Common myeloid progenitor, CD34-positive (primary cell): Measurements from ENCODE around the gene SCUBE2.
"Not testable (repeated sequence)": the region's sequence is repeated elsewhere in the genome, so short reads cannot be mapped to it uniquely, and the experiment has no call there.

Source experiments
- CTCF ChIA-PET: fragments of 350-600 bp; sonication (Branson Sonifier 250); formaldehyde crosslinking; loops from one replicate; lab custom pipeline; 2021; ENCODE audit warnings: antibody characterized with exemption; lab: Charles Lee
- POLR2A ChIA-PET: fragments of 350-600 bp; sonication (Branson Sonifier 250); formaldehyde crosslinking; loops from one replicate; lab custom pipeline; 2021; ENCODE audit warnings: antibody characterized with exemption; lab: Charles Lee
- DNase-seq, 3 donors: peaks; one replicate each; pipeline versions ENCODE4 v3.0.0 to v3.0.0-alpha.2; 2013
- H3K27ac ChIP-seq, 2 experiments: 1 replicate in 1 of 2; 2 replicates in 1 of 2; pipeline ENCODE4 v1.7.0; 2013; ENCODE audit warnings: inconsistent platforms in 2 of 2, low read length in 2 of 2, mild to moderate bottlenecking in 2 of 2, low read depth in 1 of 2, moderate library complexity in 1 of 2; ENCODE audit not compliant: severe bottlenecking in 2 of 2, insufficient read depth in 1 of 2, poor library complexity in 1 of 2
- H3K27me3 ChIP-seq, 5 experiments: replicated peaks in 2 of 5; 1 replicate in 3 of 5; 2 replicates in 2 of 5; pipeline versions ENCODE4 v1.6.1 to v1.7.0; 2013; ENCODE audit warnings: low read length in 4 of 5, mild to moderate bottlenecking in 2 of 5, moderate library complexity in 2 of 5, inconsistent platforms in 1 of 5; ENCODE audit not compliant: insufficient read depth in 5 of 5, control insufficient read depth in 4 of 5
- H3K36me3 ChIP-seq, 4 experiments: 1 replicate in 2 of 4; 2 replicates in 2 of 4; pipeline versions ENCODE4 v1.6.1 to v1.7.0; 2013; ENCODE audit warnings: low read length in 3 of 4, control low read depth in 1 of 4, mild to moderate bottlenecking in 1 of 4; ENCODE audit not compliant: control insufficient read depth in 4 of 4, insufficient read depth in 4 of 4
- H3K4me1 ChIP-seq, 4 experiments: 1 replicate in 3 of 4; 2 replicates in 1 of 4; pipeline versions ENCODE4 v1.6.1 to v1.7.1; 2013; ENCODE audit warnings: low read length in 3 of 4, mild to moderate bottlenecking in 3 of 4, control low read depth in 1 of 4, inconsistent platforms in 1 of 4, moderate library complexity in 1 of 4; ENCODE audit not compliant: control insufficient read depth in 4 of 4, insufficient read depth in 4 of 4; ENCODE audit errors: control extremely low read depth in 1 of 4
- H3K4me3 ChIP-seq, 7 experiments: 1 replicate in 4 of 7; 2 replicates in 3 of 7; pipeline versions ENCODE4 v1.5.1 to v1.7.0; 2013; ENCODE audit warnings: mild to moderate bottlenecking in 7 of 7, low read length in 6 of 7, moderate library complexity in 6 of 7, inconsistent platforms in 2 of 7, low read depth in 2 of 7, control low read depth in 1 of 7; ENCODE audit not compliant: insufficient read depth in 4 of 7, control insufficient read depth in 1 of 7; ENCODE audit errors: extremely low read depth in 1 of 7
- H3K9me3 ChIP-seq, 5 experiments: 1 replicate in 4 of 5; 2 replicates in 1 of 5; pipeline versions ENCODE4 v1.6.1 to v1.7.1; 2013; ENCODE audit warnings: low read length in 4 of 5, mild to moderate bottlenecking in 2 of 5, inconsistent platforms in 1 of 5, low read depth in 1 of 5, moderate library complexity in 1 of 5; ENCODE audit not compliant: control insufficient read depth in 4 of 5, insufficient read depth in 2 of 5; ENCODE audit errors: control extremely low read depth in 1 of 5
- WGBS: methylation state at CpG from one replicate; pipeline ENCODE4 v1.1.5; 2013; ENCODE audit not compliant: insufficient coverage; 5-methylcytosine and 5-hydroxymethylcytosine counted together

Gene SCUBE2

DNA sequence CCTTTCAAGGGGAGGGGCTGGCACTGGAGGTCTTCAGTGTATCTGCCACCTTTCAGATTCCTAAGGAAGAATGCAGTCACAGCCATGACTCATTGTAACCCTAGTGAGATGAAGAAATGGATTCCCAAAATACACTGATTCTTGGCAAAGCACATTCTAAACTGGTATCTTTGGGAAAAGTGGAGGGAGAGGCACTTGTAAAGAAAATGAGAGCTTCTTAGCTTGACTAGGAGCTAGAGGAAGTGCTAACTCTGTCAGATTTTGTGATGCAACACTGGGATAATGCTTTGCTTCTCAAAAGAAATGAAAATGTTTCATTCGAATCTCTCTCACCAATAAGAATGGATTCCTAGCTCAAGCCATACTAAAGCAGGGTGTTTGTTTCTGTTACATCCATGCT, 101.9 kb downstream of the SCUBE2 start:
- CTCF ChIA-PET, result no interaction called here
- POLR2A ChIA-PET, result no interaction called here
- no peak for DNase-seq

DNA sequence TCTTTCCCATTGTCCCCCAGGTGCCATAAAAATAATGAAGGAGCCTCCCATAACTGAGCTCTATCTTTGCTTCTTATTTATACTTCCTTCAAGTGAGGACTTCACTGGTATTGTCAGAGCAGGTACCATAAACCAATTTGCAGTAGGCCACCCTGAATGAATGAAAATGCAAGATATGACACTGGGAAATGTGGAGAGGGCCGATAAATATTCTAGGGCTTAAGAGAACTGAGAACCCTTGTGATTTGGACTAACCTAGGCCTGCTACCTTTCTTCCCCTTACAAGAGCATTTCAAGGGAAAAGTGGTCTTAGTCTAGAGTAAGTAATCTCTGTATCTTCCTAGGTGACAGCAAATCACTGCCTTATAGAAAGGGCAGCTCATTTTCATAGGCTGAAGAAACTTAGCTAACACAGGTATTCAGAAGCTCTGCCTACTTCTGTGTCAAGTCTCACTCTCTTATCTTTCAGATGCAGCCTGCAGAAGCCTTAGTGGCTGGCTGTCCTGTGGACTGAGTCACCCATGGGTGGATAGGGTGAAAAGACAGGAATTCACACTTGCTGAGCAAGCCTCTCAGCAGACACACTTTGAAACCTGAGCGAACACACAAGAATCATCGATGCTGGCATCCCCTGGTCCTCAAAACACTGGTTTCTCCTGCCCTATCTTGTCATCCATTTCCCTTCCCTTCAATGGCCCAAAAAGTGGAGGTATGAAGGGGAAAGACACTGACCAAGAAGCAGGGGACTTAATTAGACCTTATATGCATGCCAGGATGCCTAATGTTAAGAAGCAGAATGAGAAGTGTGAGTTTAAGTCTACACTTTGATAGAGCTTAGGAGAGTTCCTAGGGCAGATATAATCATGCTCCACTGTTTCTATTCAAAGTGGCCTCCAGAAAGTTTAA, 102.8 kb downstream of the SCUBE2 start:
- WGBS, result 100% methylated on average over 2 of the region's 3 CpGs
- ChIA-PET CTCF (interaction anchor here (0.6 to 0.8 kb wide), 3 partner anchors 27 to 54 kb away, joined by 3 read pairs; no protein-coding TSS in a partner anchor), POLR2A (interaction anchor here (0.6 kb wide), 1 partner anchor 13 kb away, joined by 4 read pairs; no protein-coding TSS in a partner anchor)
- peaks cover 0 to 10% (median 0%) of the 10 kb centered on the region in 4 experiments for H3K4me1 ChIP-seq
- no peak overlapping the region for H3K4me3 ChIP-seq
- H3K27me3 ChIP-seq, result no peaks in the 10 kb centered on the region
- no peak overlapping the region for H3K27ac ChIP-seq
- no peaks in the 10 kb centered on the region for H3K9me3 ChIP-seq
- DNase-seq, result peak in 2 of 3 donors; percentile 22 to 58
- H3K36me3 ChIP-seq, result no peaks in the 10 kb centered on the region

More for the DNA sequence above, 101.9 kb downstream of the SCUBE2 start:
- Histone ChIP-seq H3K4me3 (no peak overlapping the region), H3K4me1 (peaks cover 0 to 10% (median 0%) of the 10 kb centered on the region in 4 experiments), H3K9me3 (no peaks in the 10 kb centered on the region), H3K36me3 (no peaks in the 10 kb centered on the region), H3K27me3 (peaks cover 0 to 3% (median 0%) of the 10 kb centered on the region in 5 experiments), H3K27ac (no peak overlapping the region)
- 80% methylated on average over 1 of the region's 1 CpG for WGBS

DNA sequence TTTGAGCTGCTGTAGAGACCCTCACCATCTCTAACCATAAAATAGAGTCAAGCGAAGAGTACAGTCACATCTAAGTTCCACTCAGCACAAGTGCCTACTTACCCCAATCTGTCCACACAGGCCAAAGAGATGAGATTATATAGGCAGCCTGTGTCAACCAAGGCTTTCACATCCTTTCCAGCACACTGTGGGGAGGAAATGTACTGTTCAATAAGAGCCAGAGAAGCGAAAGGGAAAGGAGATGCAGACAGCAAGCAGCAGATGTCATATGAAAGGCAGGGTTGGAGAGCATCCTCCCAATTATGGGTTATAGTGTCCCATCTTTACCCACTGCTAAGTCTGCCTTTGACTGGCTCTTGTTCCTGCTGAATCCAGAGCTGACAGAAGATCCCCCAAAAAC, 104.0 kb downstream of the SCUBE2 start:
- 100% methylated on average over 2 of the region's 2 CpGs for WGBS

DNA sequence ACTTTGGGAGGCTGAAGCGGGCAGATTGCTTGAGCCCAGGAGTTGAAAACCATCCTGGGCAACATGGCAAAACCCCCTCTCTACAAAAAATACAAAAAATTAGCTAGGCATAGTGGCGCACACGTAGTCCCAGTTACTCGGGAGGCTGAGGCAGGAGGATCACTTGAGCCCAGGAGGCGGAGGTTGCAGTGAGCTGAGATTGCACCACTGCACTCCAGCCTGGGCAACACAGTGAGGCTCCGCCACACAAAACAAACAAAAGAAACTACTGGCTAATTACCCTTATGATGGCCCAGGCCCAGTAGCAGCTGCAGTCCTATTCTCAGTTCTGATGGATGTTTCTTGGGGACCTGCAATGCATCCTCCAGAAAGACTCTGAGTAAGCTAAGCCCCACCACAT, 104.6 kb downstream of the SCUBE2 start:
- DNase-seq, H3K36me3 ChIP-seq, POLR2A ChIA-PET, H3K4me3 ChIP-seq, H3K9me3 ChIP-seq, H3K4me1 ChIP-seq, H3K27ac ChIP-seq, H3K27me3 ChIP-seq: not testable (repeated sequence)
- WGBS, result 97% methylated on average over 6 of the region's 6 CpGs
- CTCF ChIA-PET, result interaction anchor here (0.9 to 1.6 kb wide), 3 partner anchors 8 to 19 kb away, joined by 3 to 5 read pairs (median 3); no protein-coding TSS in a partner anchor

More for the DNA sequence above, 104.0 kb downstream of the SCUBE2 start:
- H3K27ac ChIP-seq, result no peak overlapping the region
- no peaks in the 10 kb centered on the region for H3K27me3 ChIP-seq
- no peak overlapping the region for H3K4me3 ChIP-seq
- CTCF ChIA-PET, result interaction anchor here (0.9 to 1.6 kb wide), 3 partner anchors 7 to 19 kb away, joined by 3 to 5 read pairs (median 3); no protein-coding TSS in a partner anchor
- no peak for DNase-seq
- H3K9me3 ChIP-seq, result no peaks in the 10 kb centered on the region
- POLR2A ChIA-PET, result no interaction called here
- H3K36me3 ChIP-seq, result no peaks in the 10 kb centered on the region
- peaks cover 0 to 10% (median 0%) of the 10 kb centered on the region in 4 experiments for H3K4me1 ChIP-seq

DNA sequence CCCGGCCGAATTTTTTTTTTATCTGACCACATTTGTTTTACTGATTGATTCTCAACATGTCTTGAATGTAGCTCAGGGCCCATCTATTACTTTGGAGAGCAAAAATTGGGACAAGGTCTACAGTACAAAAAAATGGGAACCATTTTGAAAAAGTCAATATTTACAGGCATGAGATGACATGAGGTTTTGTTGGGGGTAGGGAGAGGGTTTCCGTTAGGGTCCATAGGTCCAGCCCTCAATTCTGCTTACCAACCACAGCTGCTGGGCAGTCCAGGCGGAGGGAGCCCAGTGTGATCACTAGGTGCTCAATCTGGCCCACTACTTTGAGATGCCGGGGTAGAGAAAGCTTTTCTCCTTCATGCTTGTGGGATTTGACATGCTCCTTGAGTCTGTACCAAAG, 105.9 kb downstream of the SCUBE2 start:
- 98% methylated on average over 5 of the region's 5 CpGs for WGBS
- Histone ChIP-seq H3K27me3 (no peaks in the 10 kb centered on the region), H3K27ac (no peak overlapping the region), H3K4me3 (no peak overlapping the region), H3K4me1 (peaks cover 0 to 10% (median 0%) of the 10 kb centered on the region in 4 experiments), H3K36me3 (no peaks in the 10 kb centered on the region), H3K9me3 (no peaks in the 10 kb centered on the region)
- DNase-seq, result no peak
- ChIA-PET POLR2A (no interaction called here), CTCF (interaction anchor here (1.7 kb wide), 1 partner anchor 151 kb away, joined by 6 read pairs; no protein-coding TSS in a partner anchor)

DNA sequence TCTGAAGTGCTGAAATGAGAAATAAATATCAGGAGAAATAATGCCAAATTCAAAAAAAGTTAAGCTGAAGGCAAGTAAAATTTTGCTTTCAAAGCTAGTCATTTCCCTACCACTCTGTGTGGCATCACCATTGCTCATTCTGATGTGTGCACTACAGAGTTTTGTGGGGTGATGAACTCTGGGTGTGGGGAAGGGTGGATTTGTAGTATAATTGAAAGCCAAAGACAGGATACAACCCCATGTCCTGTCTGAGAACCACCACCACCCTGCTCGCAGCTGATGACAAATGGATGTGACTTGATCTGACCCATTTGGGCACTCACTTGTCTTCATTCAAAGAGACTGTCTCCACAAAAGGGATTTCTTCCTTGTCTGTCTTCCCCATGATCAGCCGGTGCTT, 107.8 kb downstream of the SCUBE2 start:
- no peaks in the 10 kb centered on the region for H3K4me1 ChIP-seq
- no peak for DNase-seq
- no peak overlapping the region for H3K27ac ChIP-seq
- H3K9me3 ChIP-seq, result no peaks in the 10 kb centered on the region
- no peaks in the 10 kb centered on the region for H3K27me3 ChIP-seq
- no peak overlapping the region for H3K4me3 ChIP-seq
- CTCF ChIA-PET, result interaction anchor here (1.1 to 1.2 kb wide), 2 partner anchors 10 to 14 kb away, joined by 4 to 5 read pairs; no protein-coding TSS in a partner anchor
- no peaks in the 10 kb centered on the region for H3K36me3 ChIP-seq
- 100% methylated on average over 2 of the region's 2 CpGs for WGBS
- POLR2A ChIA-PET, result no interaction called here

DNA sequence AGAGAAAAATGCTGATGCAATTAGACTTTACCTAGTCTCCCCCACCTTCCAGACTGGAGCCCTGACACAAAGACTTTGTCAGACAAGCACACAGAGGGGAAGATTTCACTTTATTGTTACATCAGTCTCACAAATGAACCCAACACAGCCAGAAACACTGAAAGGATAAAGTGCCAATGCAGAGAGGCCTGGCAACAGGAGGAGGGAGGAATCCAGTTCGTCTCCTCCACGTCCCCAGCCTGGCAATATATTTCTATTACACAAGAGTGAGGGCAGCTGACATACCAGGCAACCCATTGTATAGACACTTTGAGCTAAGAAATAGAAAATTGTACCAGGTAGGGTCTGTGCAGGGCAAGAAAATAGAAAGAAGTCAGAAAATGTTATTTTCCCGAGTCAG, 110.9 kb downstream of the SCUBE2 start:
- Histone ChIP-seq H3K9me3 (no peaks in the 10 kb centered on the region), H3K4me1 (no peaks in the 10 kb centered on the region), H3K36me3 (no peaks in the 10 kb centered on the region), H3K27me3 (no peaks in the 10 kb centered on the region), H3K27ac (no peak overlapping the region), H3K4me3 (no peak overlapping the region)
- CTCF ChIA-PET, result interaction anchor here (0.9 to 1.2 kb wide), 2 partner anchors 11 to 324 kb away, joined by 3 to 4 read pairs; no protein-coding TSS in a partner anchor
- DNase-seq, result no peak
- 100% methylated on average over 1 of the region's 3 CpGs for WGBS
- POLR2A ChIA-PET, result no interaction called here
